OCI-LY3 (cell line): ENCODE measurements around the gene CITED4.

Experiments
- CTCF ChIP-seq: fragments of 200-600, 300-600 bp; sonication (generic); IDR thresholded peaks from 2 replicates; pipeline ENCODE4 v1.5.1; 2014; ENCODE audit warnings: antibody characterized with exemption, low read length, low read depth
- EZH2phosphoT487 ChIP-seq: fragments of 200-600 bp; shearing (Covaris generic); IDR thresholded peaks from 2 replicates; pipeline ENCODE4 v1.6.1; 2018; ENCODE audit warnings: antibody characterized with exemption, mixed run types, low read depth

- TF ChIP-seq CTCF (no peak), EZH2phosphoT487 (no peak)
Observed at GRCh38 chr1:40876436-40876761, 14.2 kb upstream of the CITED4 start.
